Kidney tubule cell (primary cell): Measurements from ENCODE around the gene CCDC195.

Experiments
- DNase-seq: peaks from one replicate; pipeline ENCODE4 v3.0.0-alpha.2; 2018; ENCODE audit warnings: low spot score

The CCDC195 gene, protein sequence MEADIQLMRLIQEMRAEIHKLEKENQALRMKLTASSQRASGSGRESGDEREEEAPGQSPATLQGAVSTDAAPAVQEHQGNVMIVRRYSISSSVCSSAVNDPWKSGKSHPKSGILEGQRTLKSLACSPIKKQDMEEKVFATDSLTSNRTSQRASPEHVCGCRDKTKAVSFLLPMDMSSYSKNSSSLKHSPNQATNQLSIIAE

DNA sequence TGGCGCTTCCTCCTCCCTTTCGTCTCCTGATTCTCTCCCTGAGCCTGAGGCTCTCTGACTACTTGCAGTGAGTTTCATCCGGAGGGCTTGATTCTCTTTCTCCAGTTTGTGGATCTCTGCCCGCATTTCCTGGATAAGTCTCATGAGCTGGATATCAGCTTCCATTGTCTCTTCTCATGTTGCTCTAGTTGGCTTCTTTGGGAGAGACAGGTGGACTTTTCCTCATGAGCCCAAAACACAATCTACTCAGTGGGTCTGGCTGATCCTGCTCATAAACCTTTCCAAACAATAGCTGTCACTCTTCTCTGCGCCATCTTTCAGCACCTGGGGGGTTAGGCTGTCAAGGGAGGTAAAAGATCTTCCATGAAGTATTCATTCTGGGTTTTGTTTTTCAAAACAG, at the start of gene CCDC195:
CCDC195 (minus strand) TSS at position 165 of the 400 bp plus-strand sequence; CDS start at position 165, 0 bp downstream.
- DNase-seq, result no peak

DNA sequence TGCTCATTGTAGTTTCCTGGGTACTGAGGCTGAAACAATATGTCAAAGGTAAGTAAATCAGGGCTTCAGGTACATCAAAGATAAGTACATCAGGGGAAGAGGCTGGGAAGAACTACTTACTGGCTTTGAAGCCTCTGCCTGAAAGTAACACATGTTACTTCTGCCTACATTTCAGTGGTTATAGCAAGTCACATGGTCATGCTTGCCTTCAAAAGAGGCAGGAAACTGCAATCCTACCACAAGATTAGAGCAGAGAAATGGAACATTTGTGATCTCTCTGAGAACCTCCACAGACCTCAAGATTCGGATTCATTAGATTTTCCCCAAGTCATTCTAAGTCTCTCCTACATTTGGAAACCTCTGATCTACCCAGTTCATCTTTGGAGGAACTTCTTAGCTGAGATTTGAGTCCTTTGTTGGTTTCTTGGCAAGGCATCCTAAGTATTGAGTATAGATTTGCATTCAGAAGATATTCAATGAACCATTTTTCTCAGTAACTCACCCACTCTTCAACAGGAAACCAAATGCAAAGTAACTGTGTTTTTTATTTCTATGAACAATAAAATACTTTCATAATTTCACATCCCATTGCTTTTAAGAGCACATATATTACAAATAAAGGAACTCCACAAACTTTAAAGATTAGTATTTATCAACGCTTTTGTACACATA, 48.5 kb upstream of the CCDC195 start:
- DNase-seq, result no peak

DNA sequence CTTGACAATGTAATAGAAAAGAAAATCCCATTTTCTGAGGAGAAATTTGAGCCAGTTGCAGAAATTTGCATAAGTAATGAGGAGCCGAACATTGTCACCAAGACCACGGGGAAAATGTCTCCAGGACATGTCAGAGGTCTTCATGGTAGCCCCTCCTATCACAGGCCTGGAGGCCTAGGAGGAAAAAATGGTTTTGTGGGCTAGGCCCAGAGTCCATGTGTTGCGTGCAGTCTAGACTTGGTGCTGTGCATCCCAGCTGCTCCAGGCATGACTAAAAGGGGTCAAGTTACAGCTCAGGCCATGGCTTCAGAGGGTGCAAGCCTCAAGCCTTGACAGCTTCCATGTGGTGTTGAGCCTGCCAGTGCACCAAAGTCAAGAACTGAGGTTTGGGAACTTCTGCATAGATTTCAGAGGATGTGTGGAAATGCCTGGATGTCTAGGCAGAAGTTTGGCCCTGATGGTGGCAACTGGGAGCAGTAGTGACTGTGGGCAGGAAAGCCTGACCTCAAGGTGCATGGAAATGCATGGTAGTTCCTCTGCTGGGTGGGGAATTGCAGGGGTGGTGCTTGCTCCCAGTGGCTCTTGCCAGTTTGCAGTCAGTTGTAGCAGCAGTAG, 41.9 kb upstream of the CCDC195 start:
- no peak for DNase-seq

DNA sequence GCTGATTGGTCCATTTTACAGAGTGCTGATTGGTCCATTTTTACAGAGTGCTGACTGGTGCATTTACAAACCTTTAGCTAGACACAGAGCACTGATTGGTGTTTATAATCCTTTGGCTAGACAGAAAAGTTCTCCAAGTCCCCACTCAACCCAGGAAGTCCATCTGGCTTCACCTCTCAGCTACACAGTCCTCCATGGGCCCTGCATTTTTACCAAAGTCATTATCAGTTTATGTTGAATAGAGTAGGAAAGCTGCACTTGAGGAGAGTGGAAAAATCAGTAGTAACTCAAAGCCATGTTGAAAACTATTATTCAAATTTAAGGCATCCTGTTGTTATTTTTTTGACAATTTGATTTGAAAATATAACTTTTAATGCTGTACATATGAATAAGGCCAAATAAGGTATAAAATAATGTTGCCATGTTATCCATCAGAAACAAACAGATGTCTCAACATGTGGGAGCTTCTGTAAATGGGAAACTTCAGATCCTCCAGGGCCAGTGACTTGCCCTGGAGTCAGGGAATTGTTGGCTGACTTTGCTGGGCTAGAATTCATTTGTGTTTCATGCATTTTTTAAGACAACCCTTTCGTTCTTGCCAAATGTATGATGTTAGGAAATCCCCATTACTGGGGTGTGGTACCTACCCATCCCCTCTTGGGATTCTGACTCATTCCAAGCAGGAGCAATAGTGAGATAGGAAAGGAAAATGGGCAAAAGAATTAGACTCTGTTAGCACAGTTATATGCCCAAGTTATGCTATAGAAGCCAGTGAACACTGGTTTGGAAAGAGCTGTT, 37.8 kb upstream of the CCDC195 start:
- no peak for DNase-seq

DNA sequence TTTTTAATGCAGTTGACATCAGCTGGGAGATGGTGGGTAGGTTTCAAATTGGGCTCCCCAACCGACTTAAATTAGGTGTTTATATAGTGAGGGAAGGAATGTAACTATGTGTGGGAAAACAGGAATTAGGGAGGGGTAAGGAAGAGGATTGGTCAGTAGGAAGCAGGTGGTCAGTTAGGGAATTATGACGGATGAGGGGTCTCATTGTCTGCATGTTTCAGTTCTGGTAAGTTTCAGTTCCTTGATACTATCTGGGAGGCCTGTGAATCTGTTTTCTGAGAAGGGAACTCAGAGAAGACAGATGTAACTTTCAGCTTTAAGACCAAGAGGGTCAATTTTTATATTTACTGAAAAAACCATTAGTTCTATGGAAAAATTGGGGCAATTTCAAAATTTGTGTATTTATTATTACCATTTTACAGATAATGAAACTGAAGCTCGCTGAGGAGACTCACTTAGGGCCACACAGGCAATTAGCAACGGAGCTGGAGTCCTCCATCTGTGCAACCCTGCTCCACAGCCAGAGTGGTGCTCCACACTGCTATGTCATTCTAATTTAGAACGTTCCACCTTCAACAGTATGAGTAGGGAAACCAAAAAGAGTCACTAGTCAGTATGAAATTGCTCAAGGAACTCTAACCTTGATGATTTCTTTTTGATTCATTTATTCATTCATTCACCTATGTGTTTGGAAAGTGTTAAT, 36.0 kb upstream of the CCDC195 start:
- DNase-seq, result no peak

DNA sequence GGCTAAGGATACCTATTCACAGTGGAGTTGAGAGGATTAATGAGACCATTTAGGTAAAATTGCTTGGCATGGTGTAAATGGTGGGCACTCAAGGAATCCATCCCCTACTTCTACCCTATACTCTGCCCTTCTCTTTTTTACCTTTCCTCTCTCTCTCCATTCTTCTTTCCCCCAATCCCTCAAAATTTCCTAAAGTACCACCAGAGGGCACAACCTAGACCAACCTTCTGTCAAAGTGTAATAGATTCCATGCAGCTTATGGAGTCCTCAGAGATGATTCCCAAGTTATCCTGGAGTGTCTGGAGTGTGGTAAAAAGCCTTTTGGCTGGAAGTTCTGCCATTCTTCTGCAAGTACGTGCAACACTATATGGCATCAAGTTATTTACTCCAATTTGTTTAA, 33.0 kb upstream of the CCDC195 start:
- peak; percentile 7 for DNase-seq

DNA sequence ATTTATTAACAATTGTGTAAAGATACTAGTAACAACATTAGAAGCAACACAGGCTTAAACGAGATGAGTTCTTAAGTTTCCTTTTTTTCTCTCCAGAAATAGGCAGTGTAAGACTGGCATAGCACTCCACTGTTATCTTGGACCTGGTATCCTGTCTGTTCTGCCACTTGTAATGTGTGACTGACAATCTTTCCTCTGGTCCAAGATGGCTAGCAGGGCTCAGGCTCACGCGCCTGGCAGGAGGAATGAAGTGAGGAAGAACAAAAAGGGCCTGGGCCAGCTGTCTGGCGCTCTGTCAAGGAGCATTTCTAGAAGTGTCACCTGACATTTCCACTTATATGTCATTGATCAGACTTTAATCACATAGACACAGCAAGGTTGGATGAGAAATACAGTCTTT, 31.6 kb upstream of the CCDC195 start:
- DNase-seq, result no peak

DNA sequence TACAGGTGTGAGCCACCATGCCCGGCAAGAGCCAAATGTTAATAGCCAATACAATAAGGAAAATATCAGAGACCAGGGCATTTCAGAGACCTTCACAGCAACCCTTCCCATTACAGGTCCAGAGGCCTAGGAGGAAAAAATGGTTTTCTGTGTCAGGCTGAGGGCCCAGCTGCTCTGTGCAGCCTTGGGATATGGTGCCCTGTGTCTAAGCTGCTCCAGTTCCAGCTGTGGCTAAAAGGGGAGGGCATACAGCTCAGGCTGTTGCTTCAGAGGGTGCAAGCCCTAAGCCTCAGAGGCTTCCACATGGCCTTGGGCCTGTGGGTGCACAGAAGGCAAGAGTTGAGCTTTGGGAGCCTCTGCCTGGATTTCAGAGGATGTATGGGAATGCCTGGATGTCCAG, 20.1 kb upstream of the CCDC195 start:
- DNase-seq, result no peak

DNA sequence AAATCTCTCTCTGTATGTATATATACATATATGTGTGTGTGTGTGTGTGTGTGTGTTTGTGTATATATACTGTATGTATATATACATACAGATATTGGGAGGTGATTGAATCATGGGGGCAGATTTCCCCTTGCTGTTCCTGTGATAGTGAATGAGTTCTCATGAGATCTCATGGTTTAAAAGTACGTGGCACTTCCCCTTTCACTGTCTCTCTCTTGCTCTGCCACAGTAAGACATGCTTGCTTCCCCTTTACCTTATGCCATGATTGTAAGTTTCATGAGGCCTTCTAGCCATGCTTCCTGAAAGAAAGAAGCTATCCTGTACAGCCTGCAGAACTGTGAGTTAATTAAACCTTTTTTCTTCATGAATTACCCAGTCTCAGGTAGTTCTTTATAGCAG, 18.8 kb upstream of the CCDC195 start:
- DNase-seq, result no peak

DNA sequence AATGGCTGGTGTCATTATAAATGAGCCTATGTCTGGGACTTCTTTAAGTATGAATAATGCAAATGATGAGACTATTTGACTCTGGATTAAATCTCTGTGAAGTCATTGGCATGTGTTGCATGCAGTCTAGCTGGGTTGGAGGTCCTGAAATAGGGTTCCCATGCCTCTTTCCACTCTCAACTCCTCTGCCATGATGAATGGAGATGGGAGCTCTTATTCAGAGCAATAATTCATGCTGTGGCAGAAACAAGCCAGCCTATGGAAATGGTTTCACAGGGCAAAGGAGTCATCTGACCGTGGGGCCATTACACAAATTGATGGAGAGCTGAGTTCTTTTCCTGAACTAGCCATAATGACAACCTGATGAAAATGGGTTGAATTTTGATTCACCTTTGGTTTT, 15.5 kb upstream of the CCDC195 start:
- DNase-seq, result no peak

DNA sequence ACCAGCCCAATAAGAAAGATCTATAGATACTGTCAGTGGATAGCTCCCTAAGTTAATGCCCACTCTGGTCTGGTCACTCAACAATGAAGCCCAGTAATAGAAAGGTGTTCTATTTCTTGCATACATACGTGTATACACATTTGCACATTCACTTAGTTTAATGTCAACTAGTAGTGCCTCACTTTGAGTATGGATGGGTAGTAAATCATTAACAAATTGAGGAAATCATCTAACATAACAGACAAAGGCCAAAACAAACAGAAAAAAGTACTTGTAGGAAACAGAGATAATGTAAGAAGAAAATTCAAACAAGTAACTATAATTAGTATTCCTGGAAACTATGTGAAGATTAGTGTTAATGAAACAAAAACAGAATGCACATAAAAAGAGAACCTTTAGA, 13.3 kb upstream of the CCDC195 start:
- DNase-seq, result no peak

DNA sequence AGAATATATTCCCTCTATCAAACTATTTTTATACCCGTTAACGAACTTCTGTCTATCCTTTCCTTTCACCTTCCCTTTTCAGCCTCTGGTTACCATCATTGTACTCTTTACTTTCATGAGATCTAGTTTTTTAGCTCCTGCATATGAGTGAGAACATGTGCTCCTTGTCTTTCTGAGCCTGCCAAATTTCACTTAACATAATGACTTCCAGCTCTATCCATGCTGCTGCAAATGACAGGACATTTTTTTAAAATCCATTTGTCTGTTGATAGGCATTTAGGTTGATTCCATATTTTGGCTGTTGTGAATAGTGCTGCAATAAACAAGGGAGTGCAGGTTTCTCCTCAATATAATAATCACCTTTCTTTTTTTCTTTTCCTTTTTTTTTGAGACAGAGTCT, 8.2 kb upstream of the CCDC195 start:
- DNase-seq, result no peak

DNA sequence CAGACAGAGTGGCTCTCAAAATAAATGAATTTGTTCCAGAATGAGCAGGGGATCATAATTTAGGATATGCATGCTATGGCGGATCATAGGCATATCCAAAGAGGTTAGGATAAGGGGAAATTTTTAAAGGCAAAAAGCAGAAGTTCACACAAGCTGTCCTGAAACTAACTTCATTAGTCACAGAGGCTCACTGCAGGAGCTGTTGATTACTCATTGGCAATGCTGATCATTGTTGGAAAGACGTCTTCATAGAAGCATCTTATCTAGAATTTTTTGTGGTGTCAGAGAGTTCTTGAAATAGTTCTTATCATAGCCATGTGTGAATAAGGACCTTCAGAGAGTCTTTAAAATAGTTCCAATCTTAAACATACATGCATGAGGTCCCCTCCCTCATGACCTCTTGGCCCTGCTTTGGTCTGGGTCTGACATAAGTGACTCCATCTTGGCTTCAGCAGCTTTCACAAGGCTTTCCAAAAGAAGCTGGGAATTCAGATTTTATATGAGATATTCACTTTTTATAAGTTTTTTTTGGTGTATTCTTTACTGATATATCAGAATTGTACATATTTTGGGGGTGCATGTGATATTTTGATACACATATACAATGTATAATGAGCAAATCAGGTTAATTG, 7.5 kb upstream of the CCDC195 start:
- DNase-seq, result no peak

DNA sequence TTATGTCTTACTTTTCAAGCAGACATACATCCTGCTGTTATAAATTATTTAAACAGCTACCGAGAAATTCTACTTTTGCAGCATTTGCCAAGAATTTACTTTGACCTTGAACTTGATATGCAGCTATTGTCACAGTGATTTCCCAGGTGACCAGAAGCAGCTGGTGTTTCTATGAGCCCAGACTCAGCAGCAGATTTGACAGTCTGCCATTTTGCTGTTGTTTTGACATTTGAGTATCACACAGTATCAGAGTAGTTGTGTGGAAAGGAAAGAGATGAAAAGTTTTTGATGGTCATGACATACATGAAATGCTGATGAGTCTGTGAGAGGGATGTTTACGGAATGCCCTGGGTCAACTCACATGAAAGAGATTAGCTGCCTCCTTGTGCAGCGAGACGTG, 6.6 kb upstream of the CCDC195 start:
- no peak for DNase-seq

DNA sequence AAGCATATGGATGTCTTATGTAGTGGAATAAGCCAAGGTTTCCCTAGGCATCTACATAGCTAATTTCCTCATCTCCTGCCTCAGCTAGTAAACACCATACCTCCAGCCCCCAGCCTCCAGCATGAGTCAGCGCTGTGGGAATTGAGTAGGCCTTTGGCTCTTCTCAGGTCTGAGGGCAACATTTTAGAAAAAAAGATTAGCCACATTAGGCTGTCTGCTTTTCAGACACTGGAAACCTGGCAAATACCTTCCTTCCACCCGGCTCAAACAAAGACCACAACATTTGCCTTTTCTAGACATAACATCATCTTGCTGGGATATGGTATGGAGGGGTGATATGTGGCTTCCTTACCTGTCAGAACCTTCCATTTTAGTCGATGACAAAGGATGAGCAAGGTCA, 6.1 kb upstream of the CCDC195 start:
- DNase-seq, result peak; percentile 15

DNA sequence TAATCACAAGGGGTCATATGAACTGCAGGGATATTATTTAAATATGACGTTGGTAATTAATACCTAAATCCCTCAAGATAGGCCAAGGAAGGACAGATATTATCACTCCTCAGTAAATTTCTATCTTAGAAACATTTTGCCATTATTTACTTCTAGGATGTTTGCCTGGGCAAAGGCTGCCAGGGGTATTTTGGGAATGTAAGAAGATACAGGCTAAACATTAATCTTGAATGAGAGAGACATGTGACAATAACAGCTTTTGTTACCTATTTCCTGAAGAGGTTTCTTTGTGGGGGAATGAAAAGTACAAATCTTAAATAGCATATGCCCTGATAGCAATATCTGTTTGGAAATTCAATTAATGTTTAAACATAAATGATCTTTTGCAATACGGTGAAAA, 756 bp upstream of the CCDC195 start:
- no peak for DNase-seq

DNA sequence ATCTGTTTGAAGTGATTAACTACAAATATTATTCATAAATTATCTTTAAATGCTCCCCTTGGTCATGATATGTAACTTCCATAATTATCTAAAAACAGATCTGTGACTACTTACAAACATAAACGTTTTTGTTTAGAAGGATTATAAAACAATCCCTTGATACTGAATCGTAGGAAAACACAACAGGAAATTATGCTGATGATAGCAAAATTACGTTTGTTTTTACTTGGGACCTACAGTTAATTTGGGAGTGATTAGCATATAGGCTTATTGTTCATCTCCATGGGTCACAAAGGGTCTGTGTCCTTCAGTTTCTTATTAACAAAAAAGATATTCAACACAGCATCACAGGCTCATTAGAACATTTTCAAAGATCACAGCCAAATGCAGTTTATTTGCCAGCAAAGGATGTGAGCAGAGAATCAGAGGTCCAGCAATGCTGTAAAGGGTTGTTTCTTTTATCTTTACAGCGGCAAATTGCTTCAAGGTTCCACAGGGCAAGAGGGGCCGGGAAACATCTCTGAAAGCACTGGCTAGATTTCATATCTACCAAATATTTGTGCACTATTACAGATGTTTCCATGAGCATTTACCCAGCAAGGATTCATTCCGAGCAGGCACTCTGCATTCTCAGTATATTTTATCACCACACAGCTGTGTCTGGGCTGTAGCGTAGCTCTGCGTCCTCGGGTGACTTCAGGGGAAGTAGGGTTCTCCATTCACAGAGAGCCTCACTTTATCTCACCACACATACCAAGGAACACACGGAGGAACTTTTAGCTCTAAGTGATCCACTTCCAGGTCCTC, 4.1 kb downstream of the CCDC195 start:
- DNase-seq, result no peak

DNA sequence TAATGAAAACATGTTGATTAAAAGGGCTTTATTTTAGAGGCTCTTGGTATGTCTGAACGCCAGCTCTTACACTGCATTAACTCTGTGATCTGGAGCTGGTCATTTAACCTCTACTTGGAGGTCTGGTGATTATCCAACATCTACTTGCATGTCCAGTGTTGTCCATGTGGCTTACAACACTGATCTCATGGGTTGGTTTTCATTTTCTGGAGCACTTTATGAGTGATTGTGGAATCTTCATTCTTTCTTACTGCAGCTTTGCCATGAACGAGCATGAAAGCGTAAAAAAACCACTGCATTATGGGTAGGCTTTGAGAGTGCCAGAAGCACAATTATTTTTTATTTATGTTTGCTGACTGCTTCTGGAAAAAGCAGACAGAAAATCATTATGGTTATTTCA, 4.8 kb downstream of the CCDC195 start:
- DNase-seq, result no peak

DNA sequence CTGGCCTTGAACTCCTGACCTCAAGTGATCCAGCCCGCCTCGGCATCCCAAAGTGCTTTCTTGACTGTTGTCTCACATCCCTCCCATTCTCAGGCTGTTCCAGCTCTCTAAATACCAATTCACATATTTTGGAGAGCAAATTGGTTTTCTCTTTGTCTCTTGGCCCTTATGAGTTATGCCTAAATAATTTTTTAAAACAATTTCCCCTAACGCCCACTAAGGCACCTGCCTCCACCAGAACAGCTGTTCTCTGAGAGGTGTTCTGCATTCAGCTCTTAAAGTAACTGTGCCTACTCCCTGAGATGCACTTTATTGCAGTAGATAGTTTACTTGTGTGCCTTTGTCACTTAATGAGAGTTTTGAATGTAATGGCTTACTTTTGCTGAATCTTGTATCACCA, 6.9 kb downstream of the CCDC195 start:
- DNase-seq, result no peak

DNA sequence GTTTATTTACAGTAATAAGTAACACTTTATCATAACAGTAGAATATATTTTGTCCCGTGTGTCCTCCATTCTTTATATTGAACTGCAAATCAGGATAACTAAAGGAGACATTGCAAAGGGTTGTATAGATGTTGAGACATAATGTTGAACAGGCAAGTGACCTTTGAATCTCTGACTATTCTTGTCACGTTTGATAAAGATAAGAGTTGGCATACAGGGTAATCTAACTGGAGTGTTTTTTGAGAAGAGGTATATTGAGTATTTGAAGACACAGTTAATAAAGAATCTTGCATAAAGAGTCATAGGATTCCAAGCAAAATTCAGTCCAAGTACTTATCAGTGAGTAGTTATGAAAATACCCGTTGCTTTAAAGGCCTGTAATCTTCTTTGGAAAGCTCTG, 21.7 kb downstream of the CCDC195 start:
- DNase-seq, result no peak

DNA sequence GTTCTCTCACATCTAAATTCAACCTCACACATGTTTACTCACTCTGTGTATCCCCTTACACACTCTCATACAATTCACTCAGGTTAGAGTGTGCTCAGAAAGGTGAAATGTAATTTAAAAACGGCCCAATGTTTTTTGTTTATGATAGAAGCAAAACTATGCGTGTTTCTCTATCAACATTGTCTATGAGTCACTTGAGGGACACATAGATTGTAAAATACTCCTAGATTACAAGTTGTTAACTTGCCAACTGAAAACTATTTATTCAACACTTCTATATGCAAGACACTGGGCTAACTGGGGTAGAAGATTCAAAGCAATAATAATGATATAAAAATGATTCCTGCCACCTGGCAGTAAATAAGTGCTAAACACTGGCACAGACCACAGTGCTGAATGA, 24.6 kb downstream of the CCDC195 start:
- no peak for DNase-seq
